ENCODE measurements around the gene PRKCE.

PRKCE gene

DNA sequence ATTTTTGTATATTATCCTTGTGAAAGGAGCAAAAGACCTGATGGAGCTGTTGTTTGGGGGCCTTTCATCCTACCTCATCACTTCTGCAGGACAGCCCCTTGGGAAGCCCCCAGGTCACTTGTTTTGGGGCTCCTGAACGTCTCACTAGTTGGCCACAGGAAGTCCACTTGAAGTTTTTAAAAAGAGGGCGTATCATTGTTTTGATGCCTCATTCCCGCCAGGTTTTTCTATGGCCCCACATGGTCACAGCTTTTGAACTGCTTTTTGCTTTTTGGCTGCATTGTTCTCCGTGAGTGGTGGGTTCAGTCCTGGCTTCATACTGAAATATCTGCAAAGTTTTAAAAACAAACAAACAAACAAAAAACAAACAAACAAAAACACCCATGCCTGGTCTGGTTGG, 216.3 kb downstream of the PRKCE start:
- TF ChIP-seq, protein P1, sequence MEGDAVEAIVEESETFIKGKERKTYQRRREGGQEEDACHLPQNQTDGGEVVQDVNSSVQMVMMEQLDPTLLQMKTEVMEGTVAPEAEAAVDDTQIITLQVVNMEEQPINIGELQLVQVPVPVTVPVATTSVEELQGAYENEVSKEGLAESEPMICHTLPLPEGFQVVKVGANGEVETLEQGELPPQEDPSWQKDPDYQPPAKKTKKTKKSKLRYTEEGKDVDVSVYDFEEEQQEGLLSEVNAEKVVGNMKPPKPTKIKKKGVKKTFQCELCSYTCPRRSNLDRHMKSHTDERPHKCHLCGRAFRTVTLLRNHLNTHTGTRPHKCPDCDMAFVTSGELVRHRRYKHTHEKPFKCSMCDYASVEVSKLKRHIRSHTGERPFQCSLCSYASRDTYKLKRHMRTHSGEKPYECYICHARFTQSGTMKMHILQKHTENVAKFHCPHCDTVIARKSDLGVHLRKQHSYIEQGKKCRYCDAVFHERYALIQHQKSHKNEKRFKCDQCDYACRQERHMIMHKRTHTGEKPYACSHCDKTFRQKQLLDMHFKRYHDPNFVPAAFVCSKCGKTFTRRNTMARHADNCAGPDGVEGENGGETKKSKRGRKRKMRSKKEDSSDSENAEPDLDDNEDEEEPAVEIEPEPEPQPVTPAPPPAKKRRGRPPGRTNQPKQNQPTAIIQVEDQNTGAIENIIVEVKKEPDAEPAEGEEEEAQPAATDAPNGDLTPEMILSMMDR (IDR thresholded peaks at IDR 0.05; ENCODE audit: insufficient read depth, low read depth, low read length, missing control alignments): no peak
- DNase-seq (ENCODE audit: low read depth): no peak
- no peak overlapping the region for H3K4me3 ChIP-seq (ENCODE audit: low read length)

DNA sequence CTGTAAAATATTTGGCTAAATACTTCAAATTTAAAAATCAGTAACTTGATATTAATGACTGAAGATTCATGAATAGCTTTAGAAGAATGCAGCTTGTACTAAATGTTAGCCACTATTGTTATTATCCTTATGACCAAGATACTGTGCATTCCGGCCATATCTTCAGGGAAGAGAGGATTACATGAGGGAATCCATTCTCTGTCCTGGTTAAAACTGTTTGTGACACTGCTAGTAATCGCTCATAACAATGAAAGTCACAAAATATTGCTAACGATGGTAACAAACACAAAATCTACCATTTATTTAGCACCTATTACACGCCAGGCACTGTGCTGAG, 217.7 kb downstream of the PRKCE start:
- TF ChIP-seq, protein P1 (IDR thresholded peaks at IDR 0.05; ENCODE audit: insufficient read depth, low read depth, low read length, missing control alignments): no peak
- DNase-seq (ENCODE audit: low read depth): no peak
- H3K4me3 ChIP-seq (ENCODE audit: low read length): no peak overlapping the region

DNA sequence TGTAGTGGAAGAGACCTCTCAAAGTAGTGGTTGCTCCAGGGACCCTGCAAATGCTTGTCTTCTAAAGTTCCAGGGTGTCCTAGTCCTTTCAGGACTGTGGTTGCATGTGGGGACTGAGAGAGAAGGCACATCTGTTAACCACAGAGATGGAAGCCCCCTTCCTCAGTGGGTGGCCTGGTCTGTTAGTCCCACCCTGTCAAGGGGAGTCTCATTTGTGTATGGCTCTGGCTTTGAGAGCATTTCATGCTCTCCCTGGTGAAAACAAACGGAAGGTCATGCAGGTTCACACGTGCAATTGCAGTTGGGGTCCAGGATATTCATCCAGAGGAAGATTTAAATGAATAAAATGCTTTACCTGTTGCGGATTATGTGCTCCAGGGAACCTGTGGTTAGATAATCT, 219.6 kb downstream of the PRKCE start:
- H3K4me3 ChIP-seq (ENCODE audit: low read length): no peak overlapping the region
- DNase-seq (ENCODE audit: low read depth): no peak
- TF ChIP-seq, protein P1 (IDR thresholded peaks at IDR 0.05; ENCODE audit: insufficient read depth, low read depth, low read length, missing control alignments): no peak

DNA sequence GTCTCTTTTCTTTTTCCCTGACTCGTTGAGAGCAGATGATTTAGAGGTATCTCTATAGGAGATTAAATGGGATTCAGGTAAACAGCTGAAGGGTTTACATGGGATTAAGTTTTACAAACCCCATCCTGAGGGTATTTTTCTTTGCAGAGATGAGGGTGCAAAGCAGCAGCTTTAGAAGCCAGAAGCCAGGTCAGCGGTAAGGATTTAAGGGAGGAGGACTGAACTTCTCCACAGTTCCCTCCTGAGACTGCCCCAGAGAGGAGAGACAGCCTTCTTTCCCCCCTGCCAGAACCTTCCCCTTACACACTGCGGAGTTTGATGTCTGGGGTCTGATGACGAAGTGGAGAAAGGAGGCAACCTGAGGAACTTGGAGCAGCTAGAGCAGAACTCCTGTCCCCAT, 220.1 kb downstream of the PRKCE start:
- TF ChIP-seq, protein P1 (IDR thresholded peaks at IDR 0.05; ENCODE audit: insufficient read depth, low read depth, low read length, missing control alignments): no peak
- H3K4me3 ChIP-seq (ENCODE audit: low read length): no peak overlapping the region
- no peak for DNase-seq (ENCODE audit: low read depth)

DNA sequence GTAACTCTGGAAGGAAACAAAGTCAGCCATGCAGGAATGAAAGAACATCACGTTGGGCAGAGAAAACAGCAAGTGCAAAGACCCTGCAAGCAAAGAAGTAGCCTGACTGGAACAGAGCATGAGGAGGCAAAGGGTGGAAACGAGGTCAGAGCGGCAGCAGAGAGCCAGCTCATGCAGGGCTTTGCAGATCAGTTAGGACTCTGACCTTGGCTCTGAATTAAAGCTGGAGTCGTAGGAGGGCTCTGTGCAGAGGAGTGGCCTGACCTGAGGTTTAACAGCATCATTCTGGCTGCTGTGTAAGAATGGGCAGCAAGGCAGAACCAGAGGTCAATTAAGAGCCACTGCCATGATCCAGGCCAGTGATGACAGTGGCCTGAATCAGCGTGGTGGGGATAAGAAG, 220.7 kb downstream of the PRKCE start:
- TF ChIP-seq, protein P1 (IDR thresholded peaks at IDR 0.05; ENCODE audit: insufficient read depth, low read depth, low read length, missing control alignments): no peak

DNA sequence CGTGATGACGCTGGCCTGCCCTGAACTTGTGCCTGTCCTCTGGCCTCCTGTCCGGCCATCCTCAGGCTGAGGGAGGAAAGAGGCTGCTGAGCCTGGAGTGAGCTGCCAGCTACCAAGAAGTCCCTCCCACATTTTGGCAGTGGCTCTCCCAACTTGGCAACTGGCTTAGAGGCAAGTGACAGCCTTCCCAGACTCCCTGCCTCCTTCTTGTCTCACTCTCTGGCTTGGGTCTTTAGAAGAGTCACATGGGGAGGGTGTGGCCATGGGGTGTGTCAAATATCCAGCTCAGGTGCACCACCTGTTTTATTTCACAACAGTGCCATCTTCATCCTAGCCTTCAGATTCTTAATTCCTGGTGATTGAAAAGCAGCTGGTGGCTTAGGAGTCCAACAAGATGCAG, 222.9 kb downstream of the PRKCE start:
- H3K4me3 ChIP-seq (ENCODE audit: low read length): no peak overlapping the region
- peak; percentile 25 for DNase-seq (ENCODE audit: low read depth)
- TF ChIP-seq, protein P1 (IDR thresholded peaks at IDR 0.05; ENCODE audit: insufficient read depth, low read depth, low read length, missing control alignments): no peak

More for the DNA sequence above, 220.7 kb downstream of the PRKCE start:
- H3K4me3 ChIP-seq (ENCODE audit: low read length): no peak overlapping the region
- no peak for DNase-seq (ENCODE audit: low read depth)

DNA sequence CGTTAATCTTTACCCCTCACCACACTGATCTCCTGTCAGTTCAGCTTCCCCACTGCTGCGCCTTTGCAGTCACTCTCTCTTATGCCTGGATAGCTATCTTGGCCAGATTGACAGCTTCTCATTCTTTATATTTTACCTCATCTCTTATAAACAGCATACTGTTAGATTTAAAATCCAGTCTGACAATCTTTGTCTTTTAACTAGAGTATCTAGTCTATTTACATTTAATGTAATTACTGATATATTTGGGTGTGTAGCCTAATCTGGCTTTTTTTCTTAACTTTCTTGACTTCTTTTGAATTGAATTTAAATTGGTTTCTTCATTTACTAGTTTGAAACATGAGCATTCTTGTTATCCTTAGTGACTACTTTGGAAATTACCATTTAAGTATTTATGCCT, 225.1 kb downstream of the PRKCE start:
- no peak overlapping the region for H3K4me3 ChIP-seq (ENCODE audit: low read length)
- no peak for DNase-seq (ENCODE audit: low read depth)
- TF ChIP-seq, protein P1 (IDR thresholded peaks at IDR 0.05; ENCODE audit: insufficient read depth, low read depth, low read length, missing control alignments): no peak
